DMS 273 treated with DMSO at 0.1 percent for 48 hours (cell line): Measurements from ENCODE around the gene STAC3.

Experiments
- DNase-seq: peaks from one replicate; lab custom pipeline; 2025; lab: John Stamatoyannopoulos, UW

STAC3 gene

GRCh38 chr12:57235728-57236131, 15.3 kb downstream of the STAC3 start:
- no peak for DNase-seq

GRCh38 chr12:57235017-57235727, 15.8 kb downstream of the STAC3 start:
- no peak for DNase-seq

- DNase-seq = no peak
These were observed 16.4 kb downstream of the STAC3 start for GRCh38 chr12:57234571-57235016.

- no peak for DNase-seq
These were observed 16.8 kb downstream of the STAC3 start for GRCh38 chr12:57234233-57234570.

- no peak for DNase-seq
These were observed 17.4 kb downstream of the STAC3 start for GRCh38 chr12:57233357-57234232.

GRCh38 chr12:57232156-57232756, 18.7 kb downstream of the STAC3 start:
- no peak for DNase-seq

- no peak for DNase-seq
These were observed 19.5 kb downstream of the STAC3 start for GRCh38 chr12:57231276-57232021.

- no peak for DNase-seq
These were observed 20.4 kb downstream of the STAC3 start for GRCh38 chr12:57230381-57231155.

GRCh38 chr12:57229634-57230380, 21.2 kb downstream of the STAC3 start, which contains the start of gene SHMT2:
Gene SHMT2, plus strand, starts transcription at chr12:57229711. Its CDS starts 68 bp downstream, at chr12:57229779.
- peak; percentile 85 for DNase-seq

- no peak for DNase-seq
These were observed 21.8 kb downstream of the STAC3 start for GRCh38 chr12:57229046-57229633.

GRCh38 chr12:57227315-57228115, 23.5 kb downstream of the STAC3 start:
- DNase-seq = no peak

- DNase-seq = no peak
These were observed 24.2 kb downstream of the STAC3 start for GRCh38 chr12:57226588-57227314.

GRCh38 chr12:57225680-57226210, 25.2 kb downstream of the STAC3 start:
- no peak for DNase-seq

GRCh38 chr12:57224973-57225679, 25.9 kb downstream of the STAC3 start:
- DNase-seq = no peak

GRCh38 chr12:57224278-57224972, 26.6 kb downstream of the STAC3 start:
- no peak for DNase-seq

GRCh38 chr12:57223191-57224165, 27.5 kb downstream of the STAC3 start:
- no peak for DNase-seq
